HEK293 (cell line): ENCODE data around the gene TLK1.

Experiments used
- CTCF ChIA-PET: fragments of 350-600 bp; formaldehyde crosslinking; extraction: SDS; loops from one replicate; lab custom pipeline; 2021; ENCODE audit warnings: antibody characterized with exemption; lab: Yijun Ruan, JAX
- POLR2A ChIA-PET: fragments of 300-600 bp; formaldehyde crosslinking; extraction: SDS; loops from one replicate; lab custom pipeline; 2020; ENCODE audit warnings: antibody characterized with exemption, inconsistent platforms; lab: Yijun Ruan, JAX
- H3K27ac ChIP-seq: fragments of 200-500 bp; sonication (Bioruptor generic); 2 replicates; pipeline ENCODE4 v1.5.1; 2014; ENCODE audit warnings: low read depth, low read length, control low read depth, inconsistent platforms; ENCODE audit errors: extremely low read depth
- H3K36me3 ChIP-seq, 2 experiments: fragments of 200-500 bp in 1 of 2; sonication (Bioruptor generic) in 1 of 2; 1 replicate in 1 of 2; 2 replicates in 1 of 2; pipeline ENCODE4 v1.5.1; 2014 to 2017; ENCODE audit warnings: inconsistent platforms in 2 of 2, low read length in 2 of 2; ENCODE audit not compliant: control insufficient read depth in 2 of 2, insufficient read depth in 1 of 2
- H3K4me1 ChIP-seq: fragments of 200-500 bp; sonication (Bioruptor generic); 2 replicates; pipeline ENCODE4 v1.5.1; 2014; ENCODE audit warnings: mild to moderate bottlenecking, low read length, inconsistent platforms; ENCODE audit not compliant: control insufficient read depth, insufficient read depth
- H3K4me3 ChIP-seq: 2 replicates; pipeline ENCODE4 v1.5.1; 2011; ENCODE audit warnings: low read depth, mild to moderate bottlenecking, control low read depth, low read length, moderate library complexity
- H3K9me3 ChIP-seq: fragments of 200-500 bp; sonication (Bioruptor generic); 2 replicates; pipeline ENCODE4 v1.5.1; 2014; ENCODE audit warnings: low read depth, low read length, inconsistent platforms; ENCODE audit not compliant: control insufficient read depth, insufficient read depth
- MEIS1 ChIP-seq: sonication (generic); formaldehyde crosslinking; IDR thresholded peaks from 2 replicates; pipeline ENCODE4 v1.8.1; 2022; ENCODE audit warnings: missing genetic modification reagents, mild to moderate bottlenecking, borderline replicate concordance
- MZF1 ChIP-seq: fragments of 450-650 bp; formaldehyde crosslinking; IDR thresholded peaks from 2 replicates; pipeline ENCODE4 v1.5.1; 2017; ENCODE audit warnings: missing biosample characterization, missing genetic modification characterization, borderline replicate concordance
- TSHZ1 ChIP-seq: fragments of 450-650 bp; formaldehyde crosslinking; IDR thresholded peaks from 2 replicates; pipeline ENCODE4 v1.5.1; 2016; ENCODE audit warnings: missing biosample characterization, missing genetic modification characterization, borderline replicate concordance
- ZNF148 ChIP-seq: fragments of 450-650 bp; formaldehyde crosslinking; IDR thresholded peaks from 2 replicates; pipeline ENCODE4 v1.5.0; 2017; ENCODE audit warnings: missing biosample characterization, missing genetic modification characterization, borderline replicate concordance
- ZNF175 ChIP-seq: fragments of 450-650 bp; formaldehyde crosslinking; IDR thresholded peaks from 2 replicates; pipeline ENCODE4 v1.5.1; 2016; ENCODE audit warnings: missing biosample characterization, missing genetic modification characterization
- ZNF18 ChIP-seq: fragments of 450-650 bp; formaldehyde crosslinking; IDR thresholded peaks from 2 replicates; pipeline ENCODE4 v1.5.1; 2016; ENCODE audit warnings: missing biosample characterization, missing genetic modification characterization
- ZNF221 ChIP-seq: fragments of 450-650 bp; formaldehyde crosslinking; IDR thresholded peaks from 2 replicates; pipeline ENCODE4 v1.5.1; 2017; ENCODE audit warnings: missing biosample characterization, missing genetic modification characterization, borderline replicate concordance
- ZNF324 ChIP-seq: fragments of 450-650 bp; formaldehyde crosslinking; IDR thresholded peaks from 2 replicates; pipeline ENCODE4 v1.5.1; 2016; ENCODE audit warnings: missing biosample characterization, missing genetic modification characterization
- ZNF362 ChIP-seq: fragments of 450-650 bp; formaldehyde crosslinking; IDR thresholded peaks from 2 replicates; pipeline ENCODE4 v1.5.1; 2016; ENCODE audit warnings: missing biosample characterization, missing genetic modification characterization
- ZNF37A ChIP-seq: fragments of 450-650 bp; IDR thresholded peaks from 2 replicates; pipeline ENCODE4 v1.5.1; 2018; ENCODE audit warnings: missing biosample characterization, missing genetic modification characterization
- ZNF423 ChIP-seq: fragments of 450-650 bp; formaldehyde crosslinking; IDR thresholded peaks from 2 replicates; pipeline ENCODE4 v1.5.1; 2016; ENCODE audit warnings: missing biosample characterization, missing genetic modification characterization
- ZNF548 ChIP-seq: fragments of 450-650 bp; formaldehyde crosslinking; IDR thresholded peaks from 2 replicates; pipeline ENCODE4 v1.5.1; 2016; ENCODE audit warnings: missing biosample characterization, missing genetic modification characterization
- ZNF555 ChIP-seq: fragments of 450-650 bp; formaldehyde crosslinking; conservative IDR thresholded peaks from 2 replicates; pipeline ENCODE4 v1.5.1; 2017; ENCODE audit warnings: missing biosample characterization, mild to moderate bottlenecking, missing genetic modification characterization, inconsistent platforms
- ZNF596 ChIP-seq: fragments of 450-650 bp; IDR thresholded peaks from 2 replicates; pipeline ENCODE4 v1.5.0; 2018; ENCODE audit warnings: missing biosample characterization, mild to moderate bottlenecking, missing genetic modification characterization, moderate library complexity
- ZNF639 ChIP-seq: fragments of 450-650 bp; formaldehyde crosslinking; IDR thresholded peaks from 2 replicates; pipeline ENCODE4 v1.5.1; 2016; ENCODE audit warnings: missing biosample characterization, missing genetic modification characterization
- ZNF658 ChIP-seq: fragments of 450-650 bp; formaldehyde crosslinking; IDR thresholded peaks from 2 replicates; pipeline ENCODE4; 2016; ENCODE audit warnings: missing biosample characterization, missing genetic modification characterization
- ZNF707 ChIP-seq: fragments of 450-650 bp; formaldehyde crosslinking; IDR thresholded peaks from 2 replicates; pipeline ENCODE4 v1.5.1; 2016; ENCODE audit warnings: missing biosample characterization, missing genetic modification characterization
- ZNF777 ChIP-seq: fragments of 450-650 bp; formaldehyde crosslinking; IDR thresholded peaks from 2 replicates; pipeline ENCODE4 v1.5.1; 2017; ENCODE audit warnings: missing biosample characterization, missing genetic modification characterization, borderline replicate concordance
- ZNF785 ChIP-seq: fragments of 450-650 bp; formaldehyde crosslinking; IDR thresholded peaks from 2 replicates; pipeline ENCODE4 v1.5.1; 2016; ENCODE audit warnings: missing biosample characterization, missing genetic modification characterization

TLK1 gene

GRCh38 chr2:171057575-171057974 is 103.1 kb downstream of the TLK1 start:
- CTCF ChIA-PET = no interaction called here
- peaks cover 0 to 25% of the 10 kb centered on the region in 2 experiments; a peak in 2 of 3 replicates for H3K36me3 ChIP-seq
- POLR2A ChIA-PET = no interaction called here
- H3K4me3 ChIP-seq = no peak overlapping the region
- no peaks in the 10 kb centered on the region for H3K9me3 ChIP-seq
- H3K27ac ChIP-seq = no peak overlapping the region
- TF ChIP-seq ZNF639 (no peak), ZNF707 (no peak), ZNF324 (tag by site-specific recombination) (no peak), ZNF175 (no peak), ZNF555 (tag by site-specific recombination) (no peak), MZF1 (no peak), ZNF785 (tag by site-specific recombination) (no peak), ZNF658 (no peak), ZNF423 (no peak), ZNF18 (tag by site-specific recombination) (no peak), ZNF596 (tag by site-specific recombination) (no peak), ZNF148 (tag by site-specific recombination) (no peak), TSHZ1 (no peak), ZNF777 (tag by site-specific recombination) (no peak), ZNF548 (tag by site-specific recombination) (no peak), ZNF221 (tag by site-specific recombination) (no peak), MEIS1 (no peak), ZNF362 (tag by site-specific recombination) (no peak), ZNF37A (tag by site-specific recombination) (no peak)
- TF ChIP-seq, all 188 proteins: peak for 0
- H3K4me1 ChIP-seq = no peaks in the 10 kb centered on the region
